Mesothelial cell of epicardium (in vitro differentiated cells): ENCODE data around the gene ANAPC4. TPM values are rescaled to one million over a fixed set of nuclear protein-coding genes. Genes with fewer than 3 reads are reported as not detected.

Experiments used
- DNase-seq, 2 experiments: peaks; one replicate each; pipeline ENCODE4 v3.0.0; 2021; ENCODE audit warnings: low spot score in 2 of 2; ENCODE audit not compliant: unreplicated experiment in 2 of 2
- H3K27ac Mint-ChIP-seq: 2 replicates; pipeline ENCODE4 v1.8.0; 2021; ENCODE audit warnings: mixed read lengths
- H3K27me3 Mint-ChIP-seq: 2 replicates; pipeline ENCODE4 v1.8.0; 2021; ENCODE audit warnings: low read depth, mixed read lengths
- H3K36me3 Mint-ChIP-seq: 2 replicates; pipeline ENCODE4 v1.8.0; 2021; ENCODE audit warnings: mixed read lengths
- H3K4me1 Mint-ChIP-seq: 2 replicates; pipeline ENCODE4 v1.8.0; 2021; ENCODE audit warnings: mixed read lengths
- H3K4me3 Mint-ChIP-seq: 2 replicates; pipeline ENCODE4 v1.8.0; 2021; ENCODE audit warnings: mild to moderate bottlenecking, moderate library complexity, mixed read lengths
- H3K9me3 Mint-ChIP-seq: 2 replicates; pipeline ENCODE4 v1.8.0; 2021; ENCODE audit warnings: mixed read lengths
- total RNA-seq: library from RNA; stranded (reverse); gene quantifications from 3 replicates; pipeline ENCODE4 v1.2.1, GENCODE V29; 2021
- TF ChIP-seq, protein P1 (sequence below): fragments of 200-600 bp; sonication (generic); IDR thresholded peaks from one replicate; pipeline ENCODE4 v1.5.0; 2021; ENCODE audit warnings: antibody characterized with exemption; ENCODE audit not compliant: unreplicated experiment

Gene ANAPC4
- total RNA-seq, 1 donor from 2014 or later: 35.6 TPM

DNA sequence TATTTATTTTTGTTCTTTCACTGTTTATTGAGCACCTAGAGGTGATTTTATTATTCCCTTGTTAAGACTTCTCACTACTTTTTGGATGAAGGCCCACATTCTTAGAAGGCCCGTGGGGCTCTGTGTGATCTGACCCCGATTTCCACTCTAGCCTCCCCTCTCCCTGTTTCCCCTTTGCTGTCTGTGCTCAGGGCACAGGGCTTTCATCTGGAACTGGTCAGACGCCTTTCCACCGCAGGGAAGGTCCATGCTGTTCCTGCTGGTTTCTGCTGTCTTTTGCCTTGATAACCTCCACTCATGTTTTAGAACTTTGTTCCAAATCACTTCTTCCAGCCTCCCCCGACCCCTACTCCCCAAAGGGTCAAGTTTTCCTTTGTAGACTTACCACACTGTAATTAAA is 31.3 kb upstream of the ANAPC4 start:
- Mint-ChIP-seq H3K36me3 (peaks cover 6% of the 10 kb centered on the region), H3K27me3 (no peaks in the 10 kb centered on the region), H3K4me3 (no peak overlapping the region), H3K4me1 (peaks cover 23% of the 10 kb centered on the region), H3K9me3 (peaks cover 4% of the 10 kb centered on the region), H3K27ac (peak overlapping the region; percentile 53)
- DNase-seq: no peak
- TF ChIP-seq, protein P1, sequence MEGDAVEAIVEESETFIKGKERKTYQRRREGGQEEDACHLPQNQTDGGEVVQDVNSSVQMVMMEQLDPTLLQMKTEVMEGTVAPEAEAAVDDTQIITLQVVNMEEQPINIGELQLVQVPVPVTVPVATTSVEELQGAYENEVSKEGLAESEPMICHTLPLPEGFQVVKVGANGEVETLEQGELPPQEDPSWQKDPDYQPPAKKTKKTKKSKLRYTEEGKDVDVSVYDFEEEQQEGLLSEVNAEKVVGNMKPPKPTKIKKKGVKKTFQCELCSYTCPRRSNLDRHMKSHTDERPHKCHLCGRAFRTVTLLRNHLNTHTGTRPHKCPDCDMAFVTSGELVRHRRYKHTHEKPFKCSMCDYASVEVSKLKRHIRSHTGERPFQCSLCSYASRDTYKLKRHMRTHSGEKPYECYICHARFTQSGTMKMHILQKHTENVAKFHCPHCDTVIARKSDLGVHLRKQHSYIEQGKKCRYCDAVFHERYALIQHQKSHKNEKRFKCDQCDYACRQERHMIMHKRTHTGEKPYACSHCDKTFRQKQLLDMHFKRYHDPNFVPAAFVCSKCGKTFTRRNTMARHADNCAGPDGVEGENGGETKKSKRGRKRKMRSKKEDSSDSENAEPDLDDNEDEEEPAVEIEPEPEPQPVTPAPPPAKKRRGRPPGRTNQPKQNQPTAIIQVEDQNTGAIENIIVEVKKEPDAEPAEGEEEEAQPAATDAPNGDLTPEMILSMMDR: no peak

GRCh38 chr4:25346913-25347312 is 30.1 kb upstream of the ANAPC4 start:
- Mint-ChIP-seq H3K27me3 (no peaks in the 10 kb centered on the region), H3K9me3 (peaks cover 4% of the 10 kb centered on the region), H3K27ac (no peak overlapping the region), H3K36me3 (peaks cover 6% of the 10 kb centered on the region), H3K4me1 (peaks cover 23% of the 10 kb centered on the region), H3K4me3 (no peak overlapping the region)
- DNase-seq: no peak
- TF ChIP-seq, protein P1: no peak

DNA sequence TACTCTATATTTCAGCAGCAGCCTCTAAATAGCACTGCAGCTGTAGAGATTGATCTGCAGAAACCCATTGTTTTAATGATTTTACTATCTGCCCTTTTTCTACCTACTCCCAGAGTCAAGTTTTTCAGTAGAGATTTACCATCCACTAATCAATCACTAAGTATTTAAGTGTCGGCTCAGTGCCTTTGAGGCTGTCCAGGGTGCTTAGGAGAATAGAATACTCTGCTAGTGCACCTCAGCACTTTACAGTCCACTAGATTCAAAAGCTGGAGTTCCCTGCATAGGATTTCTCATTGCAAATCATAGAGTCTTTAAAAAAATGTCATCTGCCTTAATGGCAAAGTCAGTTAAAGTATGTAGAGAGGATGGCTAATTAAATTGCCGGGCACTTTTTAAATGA is 29.6 kb upstream of the ANAPC4 start:
- H3K27me3 Mint-ChIP-seq: no peaks in the 10 kb centered on the region
- H3K9me3 Mint-ChIP-seq: peaks cover 4% of the 10 kb centered on the region
- H3K4me3 Mint-ChIP-seq: no peak overlapping the region
- peaks cover 23% of the 10 kb centered on the region for H3K4me1 Mint-ChIP-seq
- H3K36me3 Mint-ChIP-seq: peaks cover 6% of the 10 kb centered on the region
- TF ChIP-seq, protein P1: no peak
- H3K27ac Mint-ChIP-seq: no peak overlapping the region
- DNase-seq: no peak

- Mint-ChIP-seq H3K9me3 (peaks cover 4% of the 10 kb centered on the region), H3K27me3 (no peaks in the 10 kb centered on the region), H3K27ac (no peak overlapping the region), H3K4me3 (no peak overlapping the region), H3K36me3 (peaks cover 6% of the 10 kb centered on the region), H3K4me1 (peaks cover 23% of the 10 kb centered on the region)
- TF ChIP-seq, protein P1: no peak
- no peak for DNase-seq
Observed at GRCh38 chr4:25347971-25348370, 29.1 kb upstream of the ANAPC4 start.

- Mint-ChIP-seq H3K9me3 (no peaks in the 10 kb centered on the region), H3K4me3 (no peak overlapping the region), H3K27me3 (no peaks in the 10 kb centered on the region), H3K36me3 (peaks cover 5% of the 10 kb centered on the region), H3K27ac (no peak overlapping the region), H3K4me1 (peaks cover 22% of the 10 kb centered on the region)
- TF ChIP-seq, protein P1: no peak
- no peak for DNase-seq
Observed at GRCh38 chr4:25350561-25350960, 26.5 kb upstream of the ANAPC4 start.
